ENCODE data around the gene KRT15.

DNA sequence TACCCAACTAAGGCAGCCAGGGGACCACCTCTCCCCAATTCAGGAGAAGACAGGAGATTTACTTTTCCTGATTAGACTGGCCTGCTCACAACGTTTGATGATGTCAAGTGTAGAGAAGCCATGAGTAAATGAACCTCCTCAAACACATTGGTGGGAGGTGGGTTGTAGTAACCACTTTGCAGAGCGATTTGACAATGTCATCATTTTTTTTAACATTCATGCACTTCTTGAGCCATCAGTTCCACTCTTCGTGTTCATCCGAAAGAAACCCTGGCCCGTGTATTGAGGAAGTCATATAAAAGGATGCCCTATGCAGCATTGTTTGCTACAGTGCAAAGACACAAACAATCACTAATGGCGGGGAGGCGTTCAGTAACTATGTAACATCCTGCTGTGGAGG lies 14.9 kb upstream of the KRT15 start:
- TF ChIP-seq, protein P1, sequence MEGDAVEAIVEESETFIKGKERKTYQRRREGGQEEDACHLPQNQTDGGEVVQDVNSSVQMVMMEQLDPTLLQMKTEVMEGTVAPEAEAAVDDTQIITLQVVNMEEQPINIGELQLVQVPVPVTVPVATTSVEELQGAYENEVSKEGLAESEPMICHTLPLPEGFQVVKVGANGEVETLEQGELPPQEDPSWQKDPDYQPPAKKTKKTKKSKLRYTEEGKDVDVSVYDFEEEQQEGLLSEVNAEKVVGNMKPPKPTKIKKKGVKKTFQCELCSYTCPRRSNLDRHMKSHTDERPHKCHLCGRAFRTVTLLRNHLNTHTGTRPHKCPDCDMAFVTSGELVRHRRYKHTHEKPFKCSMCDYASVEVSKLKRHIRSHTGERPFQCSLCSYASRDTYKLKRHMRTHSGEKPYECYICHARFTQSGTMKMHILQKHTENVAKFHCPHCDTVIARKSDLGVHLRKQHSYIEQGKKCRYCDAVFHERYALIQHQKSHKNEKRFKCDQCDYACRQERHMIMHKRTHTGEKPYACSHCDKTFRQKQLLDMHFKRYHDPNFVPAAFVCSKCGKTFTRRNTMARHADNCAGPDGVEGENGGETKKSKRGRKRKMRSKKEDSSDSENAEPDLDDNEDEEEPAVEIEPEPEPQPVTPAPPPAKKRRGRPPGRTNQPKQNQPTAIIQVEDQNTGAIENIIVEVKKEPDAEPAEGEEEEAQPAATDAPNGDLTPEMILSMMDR (IDR thresholded peaks at IDR 0.05; ENCODE audit: poor library complexity): no peak
- TF ChIP-seq EZH2phosphoT487 (IDR thresholded peaks at IDR 0.05; ENCODE audit: low read depth, severe bottlenecking, unreplicated experiment): no peak
